NCI-H128 (cell line): ENCODE data around the gene PRF1.
"Not testable (repeated sequence)": the region's sequence is repeated elsewhere in the genome, so short reads cannot be mapped to it uniquely, and the experiment has no call there.

Experiments used
- DNase-seq: peaks from one replicate; lab custom pipeline; 2025; ENCODE audit not compliant: unreplicated experiment; lab: John Stamatoyannopoulos, UW

PRF1 gene

GRCh38 chr10:70617798-70618568, 15.4 kb upstream of the PRF1 start:
- no peak for DNase-seq

- no peak for DNase-seq
Measured at GRCh38 chr10:70616761-70617160, 14.2 kb upstream of the PRF1 start.

GRCh38 chr10:70615784-70616522, 13.4 kb upstream of the PRF1 start:
- DNase-seq: no peak

- no peak for DNase-seq
Measured at GRCh38 chr10:70615211-70615610, 12.7 kb upstream of the PRF1 start.

GRCh38 chr10:70614364-70614763, 11.8 kb upstream of the PRF1 start:
- DNase-seq: not testable (repeated sequence)

- DNase-seq: no peak
Measured at GRCh38 chr10:70613941-70614340, 11.4 kb upstream of the PRF1 start.

- no peak for DNase-seq
Measured at GRCh38 chr10:70607936-70608335, 5.4 kb upstream of the PRF1 start.

GRCh38 chr10:70605161-70605560, 2.6 kb upstream of the PRF1 start:
- no peak for DNase-seq

- DNase-seq: no peak
Measured at GRCh38 chr10:70604106-70604505, 1.6 kb upstream of the PRF1 start.

- DNase-seq: no peak
Measured at GRCh38 chr10:70603449-70603801, 884 bp upstream of the PRF1 start.

- no peak for DNase-seq
Measured at GRCh38 chr10:70601746-70602145, 795 bp downstream of the PRF1 start.

- no peak for DNase-seq
Measured at GRCh38 chr10:70600512-70601395, 1.8 kb downstream of the PRF1 start.

GRCh38 chr10:70599791-70600190, 2.8 kb downstream of the PRF1 start:
- DNase-seq: no peak

- no peak for DNase-seq
Measured at GRCh38 chr10:70599319-70599718, 3.2 kb downstream of the PRF1 start.

- no peak for DNase-seq
Measured at GRCh38 chr10:70598857-70599295, 3.7 kb downstream of the PRF1 start.

GRCh38 chr10:70597856-70598815, 4.4 kb downstream of the PRF1 start:
- no peak for DNase-seq

GRCh38 chr10:70596860-70597809, 5.4 kb downstream of the PRF1 start:
- DNase-seq: no peak

GRCh38 chr10:70596110-70596798, 6.3 kb downstream of the PRF1 start:
- DNase-seq: no peak

- DNase-seq: no peak
Measured at GRCh38 chr10:70595566-70596016, 7.0 kb downstream of the PRF1 start.
